GM21528 (cell line): Measurements from ENCODE around the gene CENPX.
A peak's percentile ranks its signal among the peaks of the same experiment; 100 is the strongest.
"Not testable (repeated sequence)": the region's sequence is repeated elsewhere in the genome, so short reads cannot be mapped to it uniquely, and the experiment has no call there.

Source experiments
- ATAC-seq: cut with Tn5 transposase; IDR thresholded peaks from one replicate; pipeline ENCODE4 v1.9.1; 2021; ENCODE audit warnings: mild to moderate bottlenecking, moderate library complexity; ENCODE audit not compliant: unreplicated experiment, low FRiP score

CENPX gene

DNA sequence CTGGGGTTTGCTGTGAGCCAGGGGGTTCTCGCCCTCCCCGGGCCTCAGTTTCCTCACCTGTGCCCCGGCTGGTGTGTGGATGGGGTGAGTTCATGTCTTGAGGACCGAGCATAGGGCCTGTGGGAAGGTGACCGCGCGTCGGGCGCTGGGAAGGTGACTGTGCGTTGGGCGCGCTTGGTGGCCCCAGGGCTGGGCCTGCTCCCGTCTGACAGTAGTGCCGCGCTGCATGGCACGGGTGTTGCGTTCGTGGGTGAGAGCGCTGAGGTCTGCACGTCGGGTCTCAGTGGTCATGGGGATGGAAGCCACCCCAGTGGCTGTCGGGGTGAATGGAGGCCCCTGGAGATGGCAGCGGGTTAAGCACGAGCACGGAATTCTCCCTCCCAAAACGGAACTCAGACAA, 36.1 kb downstream of the CENPX start:
- no peak for ATAC-seq

DNA sequence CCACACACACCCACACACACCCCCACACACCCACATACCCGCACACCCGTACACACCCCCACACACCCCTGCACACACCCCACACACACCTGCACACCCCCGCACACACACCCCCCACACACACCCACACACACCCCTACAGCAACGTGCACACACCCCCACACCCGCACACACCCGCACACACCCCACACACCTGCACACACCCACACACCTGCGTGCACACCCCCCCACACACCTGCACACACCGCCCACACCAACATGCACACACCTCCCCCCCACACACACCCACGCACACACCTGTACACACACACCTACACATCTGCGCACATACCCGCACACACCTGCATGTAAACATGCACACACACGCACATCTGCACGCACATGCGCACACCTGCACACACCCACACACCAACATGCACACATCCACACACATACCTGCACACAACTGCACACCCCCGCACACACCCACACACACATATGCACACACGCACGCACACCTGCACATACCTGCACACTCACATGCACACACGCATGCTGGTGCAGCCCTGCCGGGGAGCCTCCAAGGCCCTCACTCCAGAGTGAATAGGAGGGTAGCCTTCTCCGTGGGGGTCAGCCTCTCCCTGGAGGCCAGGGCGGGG, 37.8 kb downstream of the CENPX start:
- ATAC-seq, result no peak

DNA sequence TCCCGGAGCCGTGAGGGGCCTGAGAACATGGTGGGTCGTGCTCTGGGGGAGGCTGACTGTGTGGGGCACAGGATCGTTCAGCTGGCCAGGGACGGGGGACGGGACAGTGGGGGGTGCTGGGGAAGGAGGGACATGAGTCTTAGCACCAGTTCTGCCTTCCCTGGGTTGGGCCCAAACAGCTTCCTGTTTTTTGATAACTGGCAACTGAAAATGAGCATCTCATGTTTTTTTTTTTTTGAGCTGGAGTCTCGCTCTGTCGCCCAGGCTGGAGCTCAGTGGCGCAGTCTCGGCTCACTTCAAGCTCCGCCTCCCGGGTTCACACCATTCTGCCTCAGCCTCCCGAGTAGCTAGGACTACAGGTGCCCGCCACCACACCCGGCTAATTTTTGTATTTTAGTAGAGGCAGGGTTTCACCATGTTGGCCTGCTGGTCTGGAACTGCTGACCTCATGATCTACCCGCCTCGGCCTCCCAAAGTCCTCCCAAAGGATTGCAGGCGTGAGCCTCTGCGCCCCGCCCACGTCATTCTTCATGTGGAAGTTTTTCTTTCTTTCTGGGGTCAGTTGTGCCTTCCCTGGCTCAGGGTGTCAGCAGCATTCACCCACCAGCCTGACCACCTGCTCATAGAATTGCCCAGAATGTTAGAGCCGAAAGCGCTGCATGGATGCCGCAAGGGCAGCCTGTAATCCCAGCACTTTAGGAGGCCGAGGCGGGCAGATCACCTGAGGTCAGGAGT, 38.9 kb downstream of the CENPX start:
- ATAC-seq, result no peak

DNA sequence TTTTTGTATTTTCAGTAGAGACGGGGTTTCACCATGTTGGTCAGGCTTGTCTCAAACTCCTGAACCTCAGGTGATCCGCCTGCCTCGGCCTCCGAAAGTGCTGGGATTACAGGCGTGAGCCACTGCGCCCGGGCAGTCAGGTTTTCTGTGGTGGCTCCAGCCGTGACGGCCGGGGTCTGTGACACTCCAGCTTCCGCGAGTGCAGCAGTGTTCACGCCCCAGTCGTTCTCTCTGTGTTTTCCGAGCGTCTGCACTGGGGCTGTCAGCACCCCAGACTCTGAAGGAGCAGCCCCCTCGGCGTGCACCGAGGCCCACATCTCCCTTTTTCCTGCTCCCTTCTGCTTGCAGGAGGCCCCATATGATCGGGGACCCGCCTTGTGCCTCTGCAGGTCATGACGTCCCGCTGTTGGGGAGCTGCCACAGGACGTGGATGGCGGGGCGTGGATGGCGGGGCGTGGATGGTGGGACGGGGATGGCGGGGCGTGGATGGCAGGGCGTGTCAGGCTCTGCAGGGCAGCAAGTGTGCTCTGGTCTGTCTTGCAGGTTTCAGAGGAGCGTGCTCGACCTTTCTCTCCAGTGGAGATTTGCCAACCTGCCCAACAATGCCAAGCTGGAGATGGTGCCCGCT, 39.6 kb downstream of the CENPX start:
- ATAC-seq, result no peak

DNA sequence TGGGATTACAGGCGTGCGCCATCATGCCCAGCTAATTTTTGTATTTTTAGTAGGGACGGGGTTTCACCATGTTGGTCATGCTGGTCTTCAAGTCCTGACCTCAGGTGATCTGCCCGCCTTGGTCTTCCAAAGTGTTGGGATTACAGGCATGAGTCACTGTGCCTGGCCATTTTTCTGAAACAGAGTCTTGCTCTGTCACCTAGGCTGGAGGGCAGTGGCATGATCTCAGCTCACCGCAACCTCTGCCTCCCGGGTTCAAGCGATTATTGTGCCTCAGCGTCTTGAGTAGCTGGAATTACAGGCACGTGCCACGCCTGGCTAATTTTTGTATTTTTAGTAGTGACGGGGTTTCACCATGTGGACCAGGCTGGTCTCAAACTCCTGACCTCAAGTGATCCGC, 41.2 kb downstream of the CENPX start:
- ATAC-seq, result not testable (repeated sequence)

DNA sequence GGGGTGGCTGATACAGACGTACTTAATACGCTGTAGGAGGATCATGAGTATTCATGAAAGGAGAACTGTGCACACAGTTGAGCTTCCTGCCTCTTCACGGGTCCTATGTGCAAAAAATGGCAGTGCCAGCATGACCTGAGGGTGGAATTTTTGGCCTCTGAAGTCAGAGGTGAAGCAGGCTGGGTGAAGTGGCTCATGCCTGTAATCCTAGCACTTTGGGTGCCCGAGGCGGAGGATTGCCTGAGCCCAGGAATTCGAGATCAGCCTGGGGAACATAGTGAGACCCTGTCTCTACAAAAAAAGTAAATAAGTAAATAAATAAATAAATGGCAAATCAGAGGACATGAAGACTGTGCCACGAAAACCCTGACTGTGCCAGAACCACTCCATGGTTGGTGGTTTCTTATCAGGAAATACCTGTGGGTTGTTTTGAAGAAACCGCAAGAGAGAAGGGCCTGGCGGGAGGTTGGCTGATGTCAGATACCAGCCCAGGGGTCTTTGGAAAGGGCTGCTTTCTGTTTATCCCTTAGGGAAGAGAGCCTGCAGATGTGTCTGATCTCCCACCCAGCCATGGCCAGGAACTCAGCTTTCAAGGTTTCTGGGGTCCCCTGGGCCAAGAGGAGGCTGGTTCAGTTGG, 41.9 kb downstream of the CENPX start:
- no peak for ATAC-seq

DNA sequence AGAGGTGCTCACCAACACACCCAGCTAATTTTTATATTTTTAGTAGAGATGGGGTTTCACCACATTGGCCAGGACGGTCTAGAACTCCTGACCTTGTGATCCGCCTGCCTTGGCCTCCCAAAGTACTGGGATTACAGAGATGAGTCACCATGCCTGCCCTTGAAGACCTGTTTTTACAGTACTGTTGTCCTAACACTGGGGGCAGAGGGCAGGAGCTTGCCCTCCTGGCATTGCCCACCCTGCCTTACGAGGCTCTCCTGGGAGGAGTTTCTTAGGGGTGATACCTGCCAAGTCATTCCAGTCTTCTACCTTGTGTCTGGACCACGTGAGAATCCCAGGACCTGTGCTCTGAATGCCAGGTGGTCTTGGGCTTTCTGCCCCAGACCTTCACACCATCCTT, 42.6 kb downstream of the CENPX start:
- no peak for ATAC-seq

DNA sequence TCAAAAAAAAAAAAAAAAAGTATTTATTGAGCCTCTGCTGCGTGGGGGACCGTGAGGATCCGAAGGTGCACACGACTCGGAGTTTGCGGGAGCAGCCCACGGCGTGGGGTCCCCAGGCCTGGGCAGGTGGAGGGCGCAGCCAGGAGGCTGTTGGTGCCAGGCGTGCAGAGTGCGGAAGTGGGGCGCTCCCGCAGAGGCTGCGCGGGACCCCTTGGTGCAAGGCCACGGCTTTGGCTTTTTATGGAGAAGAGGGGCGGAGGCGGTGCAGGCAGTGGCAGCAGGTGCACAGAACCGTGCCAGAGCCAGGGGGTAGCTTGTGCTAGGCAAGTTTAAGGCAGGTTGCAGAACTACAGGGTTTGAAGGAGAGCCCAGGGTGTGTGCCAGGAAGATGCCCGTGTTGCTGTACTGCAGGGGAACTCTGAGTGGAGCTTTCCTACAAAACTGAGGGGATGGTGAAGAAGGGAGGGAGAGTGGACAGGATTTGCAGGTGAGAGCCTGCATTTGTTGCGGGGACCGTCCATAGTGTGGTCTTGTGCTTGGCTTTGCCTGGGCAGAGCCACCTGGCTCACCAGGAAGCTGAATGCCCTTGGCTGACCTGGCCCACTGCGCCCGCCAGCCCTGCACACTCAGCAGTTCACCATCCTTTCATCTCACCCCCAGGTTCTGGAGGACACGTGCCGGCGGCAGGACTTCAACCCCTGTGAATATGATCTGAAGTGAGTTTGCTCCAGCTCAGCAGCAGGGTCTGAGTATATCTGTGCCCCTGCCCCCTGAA, 44.0 kb downstream of the CENPX start:
- no peak for ATAC-seq

DNA sequence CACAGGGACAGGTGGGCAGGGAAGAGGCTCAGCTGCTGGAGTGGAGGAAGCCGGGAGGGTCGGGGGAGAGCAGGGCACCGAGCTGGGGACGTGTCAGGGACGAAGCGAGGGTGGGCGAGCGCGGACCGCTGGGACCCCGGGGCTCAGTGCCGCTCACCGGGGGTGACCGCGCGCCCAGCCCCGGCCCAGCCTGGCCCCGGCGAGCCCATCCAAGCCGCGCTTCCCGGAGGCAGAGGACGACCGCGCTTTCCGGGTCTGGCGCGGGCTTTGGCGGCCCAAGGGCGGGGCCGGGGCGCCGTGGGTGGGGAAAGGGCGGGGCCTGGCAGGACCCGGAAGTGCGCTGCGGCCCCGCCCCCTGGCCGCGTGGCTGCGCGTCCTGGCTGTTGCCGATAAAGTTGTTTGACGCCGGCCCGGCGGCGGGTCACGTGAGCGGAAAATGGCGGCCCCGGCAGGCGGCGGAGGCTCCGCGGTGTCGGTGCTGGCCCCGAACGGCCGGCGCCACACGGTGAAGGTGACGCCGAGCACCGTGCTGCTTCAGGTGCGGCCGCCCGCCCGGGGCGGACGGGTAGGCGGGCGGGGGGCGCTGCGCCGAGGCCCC, 45.4 kb downstream of the CENPX start, which contains the start of gene ASPSCR1:
Gene ASPSCR1 (plus strand): TSS at position 419 of the 598 bp plus-strand sequence. CDS start 18 bp downstream, at position 437.
- peak; percentile 82 for ATAC-seq

DNA sequence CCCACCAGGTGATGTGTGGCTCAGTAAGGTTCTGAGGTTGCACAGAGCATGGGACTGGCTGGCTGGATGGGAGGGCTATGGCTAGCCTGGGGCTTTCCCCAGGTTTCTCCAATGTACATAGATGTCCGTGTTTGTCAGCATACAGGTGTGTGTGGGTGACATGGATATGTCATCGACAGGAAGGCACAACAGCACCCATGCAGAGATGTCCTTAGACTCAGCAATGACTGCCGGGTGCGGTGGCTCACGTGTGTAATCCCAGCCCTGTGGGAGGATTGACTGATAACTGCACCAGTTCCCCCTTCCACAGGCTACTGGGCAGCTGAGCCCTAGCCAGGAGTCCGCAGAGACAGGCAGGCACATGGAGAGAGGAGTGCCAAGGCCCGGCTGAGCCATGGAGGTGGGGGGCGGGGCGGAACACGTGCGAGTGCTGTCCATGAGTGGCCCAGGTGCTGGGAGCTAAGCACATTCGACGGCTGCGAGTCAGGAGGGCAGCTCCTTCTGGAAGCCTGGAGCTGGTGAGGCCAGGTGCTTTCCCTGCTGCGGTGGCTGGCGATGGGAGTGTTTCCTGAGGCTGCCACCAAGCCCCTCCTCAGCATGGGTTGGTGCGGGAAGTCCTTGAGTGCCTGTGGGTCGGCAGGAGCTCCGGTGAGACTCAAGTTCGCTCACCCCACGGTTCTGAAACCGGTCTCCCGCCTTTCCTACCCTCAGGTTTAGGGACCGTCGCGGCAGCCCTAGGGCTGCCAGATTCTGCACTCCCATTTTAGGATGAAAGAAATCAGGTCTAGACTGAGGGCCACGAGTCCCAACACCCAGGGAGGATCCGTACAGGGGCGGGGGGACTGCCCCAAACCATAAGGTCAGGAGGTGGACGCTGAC, 46.1 kb downstream of the CENPX start:
- ATAC-seq, result peak; percentile 11

DNA sequence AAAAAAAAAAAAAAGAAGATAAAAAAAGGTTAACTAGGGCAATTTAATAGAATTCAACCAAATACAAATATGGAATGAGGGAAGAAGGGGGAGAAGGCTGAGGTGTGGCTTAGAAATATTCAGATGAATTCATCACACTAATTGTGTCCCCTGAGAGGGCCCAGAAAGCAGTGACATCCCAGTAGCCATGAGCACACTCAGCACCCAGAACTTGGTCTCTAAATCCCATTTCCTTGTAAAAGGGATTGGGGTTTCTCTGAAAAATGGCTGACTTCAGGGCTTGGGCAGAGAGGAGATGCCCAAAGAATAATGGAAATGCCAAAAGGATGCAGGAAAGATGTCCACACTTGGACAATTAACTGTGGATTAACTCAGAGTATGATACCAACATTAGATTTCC, 49.2 kb downstream of the CENPX start:
- ATAC-seq, result no peak

DNA sequence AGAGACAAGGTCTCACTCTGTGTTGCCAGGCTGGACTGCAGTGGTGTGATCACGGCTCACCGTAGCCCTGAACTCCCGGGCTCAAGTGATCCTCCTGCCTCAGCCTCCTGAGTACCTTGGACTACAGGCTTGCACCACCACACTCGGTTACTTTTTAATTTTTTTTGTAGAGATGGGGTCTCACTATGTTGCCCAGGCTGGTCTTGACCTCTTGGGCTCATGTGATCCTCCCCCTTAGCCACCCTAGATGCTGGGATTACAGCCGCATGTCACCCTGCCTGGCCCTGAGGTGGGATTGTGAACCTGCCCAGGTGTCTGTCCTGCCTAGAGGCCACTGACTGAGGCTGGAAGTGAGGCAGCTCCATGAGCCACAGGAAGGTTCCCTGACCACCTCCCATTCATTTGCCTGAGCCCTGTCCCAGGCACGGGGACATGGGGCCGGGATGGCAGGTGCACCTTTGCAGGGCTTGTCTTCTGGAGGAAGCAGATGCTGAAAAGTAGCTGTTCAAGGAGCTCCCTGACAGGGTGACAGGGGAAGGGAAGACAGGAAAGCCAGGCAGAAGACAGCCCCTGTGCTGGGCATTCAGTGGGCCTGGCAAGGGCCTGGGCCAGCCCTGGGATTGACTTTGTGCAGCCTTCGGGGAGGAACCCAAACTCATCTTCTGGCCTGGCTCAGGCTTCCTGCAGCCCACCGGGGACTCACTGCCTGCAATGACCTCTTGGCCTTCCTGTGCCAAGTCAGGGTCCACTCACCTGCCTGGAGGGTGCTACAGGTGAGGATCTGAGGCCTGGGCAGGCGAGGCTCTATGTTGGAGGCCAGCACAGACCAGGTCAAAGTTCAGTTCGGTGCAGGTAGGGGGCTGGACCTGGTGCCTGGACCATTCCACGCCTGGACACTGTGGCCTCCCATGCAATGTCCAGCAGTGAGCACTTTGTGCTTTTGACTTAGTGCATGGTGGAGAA, 53.5 kb downstream of the CENPX start:
- ATAC-seq, result no peak
